PFSK-1 (cell line): ENCODE results near the gene OTOP2.

ENCODE experiments used
- POLR2AphosphoS5 ChIP-seq: IDR thresholded peaks from 2 replicates; pipeline ENCODE4 v1.6.1; 2012; ENCODE audit warnings: low read depth, mild to moderate bottlenecking, control low read depth, low read length, moderate library complexity
- REST ChIP-seq, 2 experiments: IDR thresholded peaks; 2 replicates each; pipeline versions ENCODE4 v1.6.1 to v1.8.0; 2011 to 2012; ENCODE audit warnings: low read depth in 2 of 2, low read length in 2 of 2, control low read depth in 1 of 2, inconsistent platforms in 1 of 2, mild to moderate bottlenecking in 1 of 2, moderate library complexity in 1 of 2; ENCODE audit not compliant: insufficient read depth in 1 of 2
- SIN3A ChIP-seq: IDR thresholded peaks from 2 replicates; pipeline ENCODE4 v1.6.1; 2012; ENCODE audit warnings: mild to moderate bottlenecking, low read length, moderate library complexity, borderline replicate concordance; ENCODE audit not compliant: insufficient read depth
- TAF1 ChIP-seq: IDR thresholded peaks from 2 replicates; pipeline ENCODE4 v1.6.1; 2012; ENCODE audit warnings: low read length, control low read depth, borderline replicate concordance; ENCODE audit not compliant: insufficient read depth

DNA sequence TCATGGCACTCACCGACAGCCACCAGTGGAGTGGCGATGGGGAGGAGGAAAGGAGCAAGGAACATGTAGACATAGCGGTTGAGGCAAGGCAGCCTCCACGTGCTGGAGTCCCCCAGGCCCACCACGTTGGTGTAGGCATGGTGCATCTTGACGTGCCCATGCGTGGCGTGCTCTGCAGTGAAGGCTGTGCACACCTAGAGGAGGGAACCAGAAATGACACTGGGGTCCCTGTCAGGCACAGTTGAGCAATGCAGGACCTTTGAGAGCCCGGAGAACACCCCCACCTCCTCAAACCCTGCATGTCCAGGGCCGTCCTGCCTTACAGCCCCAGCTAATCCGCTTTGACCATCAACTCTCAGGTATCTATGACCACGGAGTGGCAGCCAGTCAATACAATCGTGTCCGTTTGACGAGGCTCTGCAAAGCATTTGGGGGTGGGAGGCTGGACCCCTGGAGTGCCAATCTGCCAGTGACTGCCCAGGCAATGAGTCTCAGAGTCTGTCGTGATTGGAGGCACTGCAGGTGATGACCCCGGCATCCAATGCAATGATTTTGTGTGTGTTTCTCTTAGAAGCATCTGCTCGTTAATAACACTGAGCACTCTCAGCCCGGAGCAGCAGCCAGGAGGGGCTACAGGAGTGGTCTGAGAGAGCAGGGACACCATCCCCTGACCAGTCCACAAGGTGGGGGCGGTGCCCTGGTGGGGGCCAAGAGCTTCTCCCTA lies 41.4 kb upstream of the OTOP2 start:
- TF ChIP-seq SIN3A = no peak
- no peak for TF ChIP-seq POLR2AphosphoS5
- no peak for TF ChIP-seq TAF1
- TF ChIP-seq REST (IDR thresholded peaks at IDR 0.05; ENCODE audit: insufficient read depth in 1 of 2, low read depth in 2 of 2, low read length in 2 of 2) = no peak
